Endothelial cell of umbilical vein (primary cell): Measurements from ENCODE around the gene LRRC27. TPM values are rescaled to one million over a fixed set of nuclear protein-coding genes. Genes with fewer than 3 reads are reported as not detected.

Experiments used
- BruUV-seq: library from RNA; stranded (reverse); fragments of 400-500 nt; replicated peaks from 2 replicates; lab custom pipeline; 2021; lab: Mats Ljungman, UMichigan
- CTCF ChIA-PET: fragments of 300-600, 350-600 bp; sonication (Branson Sonifier 250); formaldehyde crosslinking; loops from one replicate; lab custom pipeline; 2021; ENCODE audit warnings: antibody characterized with exemption, inconsistent platforms; lab: Charles Lee
- POLR2A ChIA-PET: fragments of 300-600, 350-600 bp; sonication (Branson Sonifier 250); formaldehyde crosslinking; loops from one replicate; lab custom pipeline; 2021; ENCODE audit warnings: antibody characterized with exemption, inconsistent platforms; lab: Charles Lee
- DNase-seq: peaks from one replicate; pipeline ENCODE4 v3.0.0-alpha.2; 2011; ENCODE audit warnings: low read depth, low spot score
- FAIRE-seq: peaks from 2 replicates; lab custom pipeline; 2011; peaks lifted over from hg19 to GRCh38; lab: Jason Lieb, UNC
- H2AFZ ChIP-seq: 2 replicates; pipeline ENCODE4 v1.6.0; 2012; ENCODE audit warnings: low read depth, low read length, control low read depth, inconsistent platforms
- H3K27ac ChIP-seq: 2 replicates; pipeline ENCODE4 v1.5.1; 2011; ENCODE audit warnings: low read depth, mild to moderate bottlenecking, control low read depth, low read length, moderate library complexity; ENCODE audit not compliant: insufficient read depth
- H3K27me3 ChIP-seq, 2 experiments: 2 replicates each; pipeline versions ENCODE4 v1.6.0 to v1.6.1; 2011; ENCODE audit warnings: low read length in 2 of 2, mixed read lengths in 1 of 2; ENCODE audit not compliant: control insufficient read depth in 2 of 2, insufficient read depth in 2 of 2
- H3K36me3 ChIP-seq, 2 experiments: 2 replicates in 1 of 2; 3 replicates in 1 of 2; pipeline ENCODE4 v1.5.1; 2011; ENCODE audit warnings: low read length in 2 of 2, mild to moderate bottlenecking in 1 of 2, moderate library complexity in 1 of 2; ENCODE audit not compliant: control insufficient read depth in 2 of 2, insufficient read depth in 2 of 2; ENCODE audit errors: extremely low read depth in 1 of 2
- H3K4me1 ChIP-seq: 3 replicates; pipeline ENCODE4 v1.5.1; 2011; ENCODE audit warnings: mild to moderate bottlenecking, low read length; ENCODE audit not compliant: control insufficient read depth, insufficient read depth; ENCODE audit errors: extremely low read depth
- H3K4me2 ChIP-seq: 2 replicates; pipeline ENCODE4 v1.6.1; 2011; ENCODE audit warnings: low read length, control low read depth, mixed read lengths; ENCODE audit not compliant: insufficient read depth
- H3K4me3 ChIP-seq, 3 experiments: fragments of 200-600 bp in 1 of 3; sonication (generic), shearing (Covaris generic) in 1 of 3; replicated peaks in 1 of 3; 2 replicates each; pipeline ENCODE4 v1.5.1; 2011 to 2016; ENCODE audit warnings: control low read depth in 3 of 3, low read length in 3 of 3, mild to moderate bottlenecking in 2 of 3, inconsistent platforms in 1 of 3, low read depth in 1 of 3, moderate library complexity in 1 of 3; ENCODE audit not compliant: insufficient read depth in 1 of 3
- H3K79me2 ChIP-seq: 2 replicates; pipeline ENCODE4 v1.6.0; 2012; ENCODE audit warnings: low read length, inconsistent platforms; ENCODE audit not compliant: control insufficient read depth, insufficient read depth
- H3K9ac ChIP-seq: replicated peaks from 2 replicates; pipeline ENCODE3; 2011; ENCODE audit warnings: low read length, control low read depth; ENCODE audit not compliant: insufficient read depth; ENCODE audit errors: extremely low read depth
- H3K9me1 ChIP-seq: replicated peaks from 3 replicates; pipeline ENCODE4 v1.6.0; 2011; ENCODE audit warnings: mild to moderate bottlenecking, low read length; ENCODE audit not compliant: control insufficient read depth, insufficient read depth; ENCODE audit errors: extremely low read depth
- H3K9me3 ChIP-seq: replicated peaks from 2 replicates; pipeline ENCODE4 v1.5.1; 2012; ENCODE audit warnings: low read length, inconsistent platforms; ENCODE audit not compliant: control insufficient read depth, insufficient read depth
- H4K20me1 ChIP-seq: replicated peaks from 2 replicates; pipeline ENCODE3; 2011; ENCODE audit warnings: mild to moderate bottlenecking, low read length; ENCODE audit not compliant: control insufficient read depth, insufficient read depth; ENCODE audit errors: extremely low read depth
- EZH2 ChIP-seq: IDR thresholded peaks from 2 replicates; pipeline ENCODE4 v1.6.1; 2012; ENCODE audit warnings: borderline replicate concordance, low read depth, mild to moderate bottlenecking, moderate library complexity, low read length, inconsistent platforms; ENCODE audit not compliant: severe bottlenecking
- FOS ChIP-seq: IDR thresholded peaks from 2 replicates; pipeline ENCODE4 v1.6.1; 2011; ENCODE audit warnings: mild to moderate bottlenecking, low read length, moderate library complexity, borderline replicate concordance; ENCODE audit not compliant: insufficient read depth
- GATA2 ChIP-seq: IDR thresholded peaks from 2 replicates; pipeline ENCODE4 v1.7.0; 2011; ENCODE audit warnings: low read depth, mild to moderate bottlenecking, moderate library complexity, mixed read lengths, low read length; ENCODE audit not compliant: insufficient read length, insufficient read depth
- JUN ChIP-seq: IDR thresholded peaks from 2 replicates; pipeline ENCODE4 v1.6.1; 2011; ENCODE audit warnings: borderline replicate concordance, low read depth; ENCODE audit not compliant: insufficient read length, insufficient read depth
- MAX ChIP-seq: IDR thresholded peaks from 2 replicates; pipeline ENCODE4 v1.6.1; 2011; ENCODE audit not compliant: insufficient read depth, insufficient read length
- MYC ChIP-seq: IDR thresholded peaks from one replicate; pipeline ENCODE4 v1.6.1; 2011; ENCODE audit warnings: mild to moderate bottlenecking, low read depth, low read length
- POLR2A ChIP-seq: IDR thresholded peaks from 2 replicates; pipeline ENCODE4 v1.6.1; 2012; ENCODE audit warnings: low read depth, mild to moderate bottlenecking, control low read depth, low read length
- POLR2AphosphoS5 ChIP-seq: IDR thresholded peaks from 2 replicates; pipeline ENCODE4 v1.6.1; 2012; ENCODE audit warnings: low read depth, mild to moderate bottlenecking, control low read depth, low read length, moderate library complexity; ENCODE audit not compliant: insufficient read depth
- dilution Hi-C: fragments of 300-500 bp; cut with MboI; formaldehyde crosslinking; loops from one replicate; pipeline ENCODE4 v1.15.0; 2019; ENCODE audit warnings: low sequenced_read_pairs; ENCODE audit not compliant: extremely low pct_ligation_motif_present
- intact Hi-C: fragments of 100-400 bp; cut with micrococcal nuclease; formaldehyde crosslinking; loops from one replicate; pipeline ENCODE4 v1.10.0; 2022
- polyA plus RNA-seq, 4 experiments: library from polyadenylated mRNA; depleted of rRNA in 3 of 4; stranded (reverse) in 3 of 4; unstranded in 1 of 4; fragments of >200 nt; gene quantifications; 2 replicates each; pipeline versions ENCODE4 v1.2.1 to v1.2.3, GENCODE V29; 2011 to 2012; ENCODE audit warnings: missing spikeins in 1 of 4
- total RNA-seq: library from RNA; stranded (reverse); gene quantifications from 2 replicates; pipeline ENCODE4 v1.2.3, GENCODE V29; 2021
- TF ChIP-seq, protein P1 (sequence below), 2 donors: IDR thresholded peaks; 1 replicate in 1 of 2; 2 replicates in 1 of 2; pipeline ENCODE4 v1.5.1; 2011; ENCODE audit warnings: low read length in 2 of 2, mild to moderate bottlenecking in 2 of 2, moderate library complexity in 2 of 2, control low read depth in 1 of 2, inconsistent platforms in 1 of 2, low read depth in 1 of 2; ENCODE audit not compliant: insufficient read depth in 1 of 2; ENCODE audit errors: extremely low read depth in 1 of 2

Gene LRRC27
- total and polyA plus RNA-seq, 2 donors (not counting 3 experiments of a cell fraction or from before 2014, with no cell fraction given) = 8.3 to 13.6 TPM

DNA sequence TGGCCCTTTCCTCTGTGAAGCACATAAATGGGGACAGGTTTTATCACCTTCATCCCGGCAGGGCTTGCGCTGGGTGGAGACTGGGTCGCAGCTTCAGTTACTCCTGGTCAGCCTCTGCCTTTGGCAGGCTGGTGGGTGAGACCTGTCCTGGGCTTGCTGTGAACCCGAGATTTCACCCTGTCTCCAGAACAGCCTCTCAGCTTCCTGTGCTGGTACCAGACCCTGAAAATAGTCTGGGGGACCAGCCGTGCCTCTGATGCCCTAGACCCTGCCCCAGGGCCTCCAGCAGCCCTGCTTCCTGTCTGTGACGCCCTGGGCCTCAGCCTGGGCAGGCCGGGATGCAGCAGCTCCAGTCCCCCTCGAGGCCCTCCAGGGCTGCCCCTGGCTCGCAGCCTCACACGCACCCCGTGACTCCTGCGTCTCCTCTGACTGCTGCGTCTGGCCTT, 51.8 kb downstream of the LRRC27 start:
- DNase-seq (no peak), FAIRE-seq (no peak)
- no peaks in the 10 kb centered on the region for H4K20me1 ChIP-seq
- peaks cover 0 to 2% of the 10 kb centered on the region in 2 experiments for H3K27me3 ChIP-seq
- BruUV-seq = no TSS peak
- H3K4me2 ChIP-seq = no peak overlapping the region
- POLR2A ChIA-PET = no interaction called here
- no peak overlapping the region for H2AFZ ChIP-seq
- dilution Hi-C loops = no loop called here
- H3K36me3 ChIP-seq = no peaks in the 10 kb centered on the region
- no peak overlapping the region for H3K27ac ChIP-seq
- no peaks in the 10 kb centered on the region for H3K9me1 ChIP-seq
- no peak overlapping the region for H3K9ac ChIP-seq
- H3K4me1 ChIP-seq = no peaks in the 10 kb centered on the region
- H3K9me3 ChIP-seq = no peaks in the 10 kb centered on the region
- no peak overlapping the region for H3K4me3 ChIP-seq
- CTCF ChIA-PET = no interaction called here
- TF ChIP-seq, protein P1, sequence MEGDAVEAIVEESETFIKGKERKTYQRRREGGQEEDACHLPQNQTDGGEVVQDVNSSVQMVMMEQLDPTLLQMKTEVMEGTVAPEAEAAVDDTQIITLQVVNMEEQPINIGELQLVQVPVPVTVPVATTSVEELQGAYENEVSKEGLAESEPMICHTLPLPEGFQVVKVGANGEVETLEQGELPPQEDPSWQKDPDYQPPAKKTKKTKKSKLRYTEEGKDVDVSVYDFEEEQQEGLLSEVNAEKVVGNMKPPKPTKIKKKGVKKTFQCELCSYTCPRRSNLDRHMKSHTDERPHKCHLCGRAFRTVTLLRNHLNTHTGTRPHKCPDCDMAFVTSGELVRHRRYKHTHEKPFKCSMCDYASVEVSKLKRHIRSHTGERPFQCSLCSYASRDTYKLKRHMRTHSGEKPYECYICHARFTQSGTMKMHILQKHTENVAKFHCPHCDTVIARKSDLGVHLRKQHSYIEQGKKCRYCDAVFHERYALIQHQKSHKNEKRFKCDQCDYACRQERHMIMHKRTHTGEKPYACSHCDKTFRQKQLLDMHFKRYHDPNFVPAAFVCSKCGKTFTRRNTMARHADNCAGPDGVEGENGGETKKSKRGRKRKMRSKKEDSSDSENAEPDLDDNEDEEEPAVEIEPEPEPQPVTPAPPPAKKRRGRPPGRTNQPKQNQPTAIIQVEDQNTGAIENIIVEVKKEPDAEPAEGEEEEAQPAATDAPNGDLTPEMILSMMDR (IDR thresholded peaks at IDR 0.05; ENCODE audit: extremely low read depth in 1 of 2, insufficient read depth in 1 of 2, low read depth in 1 of 2, low read length in 2 of 2) = no peak
- no peak for TF ChIP-seq JUN
- no peak for TF ChIP-seq MAX
- no peak for TF ChIP-seq MYC
- TF ChIP-seq POLR2A = no peak
- TF ChIP-seq GATA2 = no peak
- no peak for TF ChIP-seq POLR2AphosphoS5
- no peak for TF ChIP-seq EZH2
- TF ChIP-seq FOS = no peak
- intact Hi-C loops = no loop called here
- H3K79me2 ChIP-seq = no peaks in the 10 kb centered on the region
